Neutrophil (primary cell): ENCODE data around the gene IDUA.
"Not testable (repeated sequence)": the region's sequence is repeated elsewhere in the genome, so short reads cannot be mapped to it uniquely, and the experiment has no call there.

Source experiments
- H3K27ac ChIP-seq: fragments of 200-600 bp; sonication (generic); 2 replicates; pipeline ENCODE4 v1.5.1; 2016; ENCODE audit warnings: mild to moderate bottlenecking, moderate library complexity
- H3K27me3 ChIP-seq: fragments of 200-600 bp; sonication (generic); 2 replicates; pipeline ENCODE4 v1.6.0; 2016; ENCODE audit warnings: mild to moderate bottlenecking
- H3K36me3 ChIP-seq: fragments of 200-600 bp; sonication (generic); 2 replicates; pipeline ENCODE4 v1.5.1; 2017
- H3K4me1 ChIP-seq, 2 experiments: fragments of 200-600 bp in 1 of 2; sonication (generic) in 1 of 2; 1 replicate in 1 of 2; 2 replicates in 1 of 2; pipeline versions ENCODE4 v1.5.1 to v1.6.1; 2013 to 2016; ENCODE audit warnings: low read depth in 1 of 2, low read length in 1 of 2, mild to moderate bottlenecking in 1 of 2, moderate library complexity in 1 of 2; ENCODE audit not compliant: control insufficient read depth in 1 of 2, insufficient read depth in 1 of 2
- H3K4me3 ChIP-seq, 2 experiments: fragments of 200-600 bp in 1 of 2; sonication (generic) in 1 of 2; 1 replicate in 1 of 2; 2 replicates in 1 of 2; pipeline ENCODE4 v1.5.1; 2013 to 2016; ENCODE audit warnings: low read depth in 1 of 2, low read length in 1 of 2, mild to moderate bottlenecking in 1 of 2, moderate library complexity in 1 of 2
- H3K9me3 ChIP-seq: fragments of 200-600 bp; sonication (generic); 2 replicates; pipeline ENCODE4 v1.5.1; 2016
- CTCF ChIP-seq: fragments of 200-600 bp; sonication (generic); IDR thresholded peaks from 2 replicates; pipeline ENCODE4 v1.5.1; 2016; ENCODE audit warnings: antibody characterized with exemption

IDUA gene

GRCh38 chr4:996030-996996, 9.5 kb downstream of the IDUA start:
- no peaks in the 10 kb centered on the region for H3K9me3 ChIP-seq
- no peaks in the 10 kb centered on the region for H3K4me1 ChIP-seq
- no peak for TF ChIP-seq CTCF
- peaks cover 61% of the 10 kb centered on the region for H3K27me3 ChIP-seq
- no peak overlapping the region for H3K27ac ChIP-seq
- no peaks in the 10 kb centered on the region for H3K36me3 ChIP-seq
- H3K4me3 ChIP-seq = no peak overlapping the region

DNA sequence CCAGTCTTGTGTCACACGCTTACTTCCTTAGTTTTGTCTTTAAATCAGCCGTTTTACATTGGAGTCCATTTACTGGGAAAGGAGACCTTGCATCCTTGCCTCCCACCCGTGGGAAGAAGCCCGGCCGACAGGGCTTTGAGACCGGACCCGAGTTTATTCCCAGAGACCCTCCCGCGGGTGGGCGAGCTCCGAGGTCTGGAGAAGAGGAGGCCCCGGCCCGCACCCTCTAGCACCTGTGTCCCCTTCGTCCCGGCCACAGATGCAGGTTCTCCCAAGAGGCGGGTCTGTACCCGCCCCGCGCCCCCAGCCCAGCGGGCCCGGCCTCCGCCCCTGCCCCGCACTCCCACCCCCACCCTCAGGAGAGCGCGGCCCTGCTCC, 10.1 kb downstream of the IDUA start:
- peaks cover 68% of the 10 kb centered on the region for H3K27me3 ChIP-seq
- no peak for TF ChIP-seq CTCF
- H3K4me1 ChIP-seq = no peaks in the 10 kb centered on the region
- no peak overlapping the region for H3K4me3 ChIP-seq
- no peaks in the 10 kb centered on the region for H3K36me3 ChIP-seq
- H3K27ac ChIP-seq = no peak overlapping the region
- no peaks in the 10 kb centered on the region for H3K9me3 ChIP-seq

DNA sequence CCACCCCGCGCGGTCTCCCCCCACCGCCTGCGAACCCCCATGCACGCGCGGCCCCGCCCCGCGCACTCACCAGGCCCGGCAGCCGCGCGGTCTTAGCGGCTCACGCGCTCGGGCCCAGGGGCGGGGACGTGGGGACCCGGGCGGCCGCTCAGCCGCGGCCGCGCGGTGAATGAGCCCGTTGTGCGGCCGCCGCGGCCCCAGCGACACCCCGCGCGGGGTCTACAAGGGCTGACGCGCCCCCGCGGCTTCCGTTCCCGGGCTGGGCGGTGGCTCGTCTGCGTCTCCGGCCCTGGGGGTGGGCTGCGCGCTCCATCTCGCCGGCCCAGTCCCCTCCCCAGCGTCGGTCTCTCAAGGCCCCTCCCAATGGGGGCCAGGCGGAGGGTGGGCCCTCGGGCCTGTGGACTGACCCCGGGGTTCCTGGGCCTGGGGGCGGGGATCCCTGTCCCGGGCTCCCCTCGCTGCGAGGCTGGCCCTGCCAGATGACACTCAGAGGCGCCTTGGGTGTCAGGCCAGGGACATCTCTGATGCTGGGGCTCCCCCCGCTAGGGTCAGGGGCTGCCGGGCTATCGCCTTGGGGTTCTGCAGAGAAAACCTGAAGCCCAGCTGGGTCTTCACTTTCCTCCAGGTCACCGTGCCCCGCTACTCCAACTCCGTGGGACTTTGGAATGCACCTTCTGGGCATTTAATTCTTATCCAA, 10.7 kb downstream of the IDUA start:
- Histone ChIP-seq H3K9me3 (no peaks in the 10 kb centered on the region), H3K4me1 (peaks cover 0 to 5% of the 10 kb centered on the region in 2 experiments), H3K27me3 (peaks cover 74% of the 10 kb centered on the region), H3K27ac (no peak overlapping the region), H3K36me3 (no peaks in the 10 kb centered on the region), H3K4me3 (no peak overlapping the region)
- no peak for TF ChIP-seq CTCF

GRCh38 chr4:998096-998691, 11.3 kb downstream of the IDUA start:
- H3K36me3 ChIP-seq = no peaks in the 10 kb centered on the region
- peaks cover 80% of the 10 kb centered on the region for H3K27me3 ChIP-seq
- H3K9me3 ChIP-seq = no peaks in the 10 kb centered on the region
- TF ChIP-seq CTCF = no peak
- H3K4me3 ChIP-seq = no peak overlapping the region
- H3K4me1 ChIP-seq = peaks cover 0 to 9% of the 10 kb centered on the region in 2 experiments
- no peak overlapping the region for H3K27ac ChIP-seq

- H3K27me3 ChIP-seq = peaks cover 92% of the 10 kb centered on the region
- not testable (repeated sequence) for H3K4me3 ChIP-seq
Observed at GRCh38 chr4:999240-999863, 12.5 kb downstream of the IDUA start.

More at GRCh38 chr4:999240-999863, 12.5 kb downstream of the IDUA start:
- H3K36me3 ChIP-seq, H3K9me3 ChIP-seq, H3K27ac ChIP-seq, H3K4me1 ChIP-seq: not testable (repeated sequence)
